T-helper 1 cell treated with Interleukin-12 subunit alpha and Interleukin-12 subunit beta and Interleukin-4 antibody, amounts not matched to agents 30 ng/mL and 1 ng/mL, for 36 hours (primary cell): ENCODE data around the gene GLCE. TPM values are rescaled to one million over a fixed set of nuclear protein-coding genes. Genes with fewer than 3 reads are reported as not detected.
"Not testable (repeated sequence)": the region's sequence is repeated elsewhere in the genome, so short reads cannot be mapped to it uniquely, and the experiment has no call there.

Experiments
- intact Hi-C: fragments of 100-400 bp; cut with micrococcal nuclease; formaldehyde crosslinking; loops from one replicate; pipeline ENCODE4 v1.15.1; 2024
- total RNA-seq: library from RNA; stranded (reverse); gene quantifications from 2 replicates; pipeline ENCODE4 v1.2.3, GENCODE V29; 2022

Gene GLCE
- total RNA-seq, 1 donor from 2014 or later: 2.6 TPM

- intact Hi-C loops: no loop called here
Observed at GRCh38 chr15:69135499-69135898, 24.9 kb upstream of the GLCE start.

DNA sequence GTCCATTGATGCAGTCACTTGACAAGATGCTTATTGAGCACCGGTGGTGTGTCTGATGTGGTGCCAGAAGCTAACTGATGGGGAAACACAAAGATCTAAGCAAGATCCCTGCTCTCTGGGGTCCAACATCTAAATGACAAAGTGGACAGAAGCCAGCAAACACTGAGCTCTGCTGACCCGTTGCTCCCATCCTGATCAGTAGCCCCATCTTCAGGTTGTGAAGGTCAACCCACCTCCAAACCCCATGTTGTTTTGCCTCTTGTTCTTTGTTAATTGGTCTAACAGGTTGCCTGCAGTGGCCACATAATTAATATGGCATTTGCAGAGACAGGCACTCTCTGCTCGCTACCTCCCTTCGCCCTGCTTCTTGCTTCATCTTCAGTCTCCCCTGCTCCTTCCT lies 21.5 kb upstream of the GLCE start:
- intact Hi-C loops: no loop called here

- intact Hi-C loops: no loop called here
Observed at GRCh38 chr15:69140306-69140705, 20.1 kb upstream of the GLCE start.

- intact Hi-C loops: no loop called here
Observed at GRCh38 chr15:69141286-69141701, 19.1 kb upstream of the GLCE start.

DNA sequence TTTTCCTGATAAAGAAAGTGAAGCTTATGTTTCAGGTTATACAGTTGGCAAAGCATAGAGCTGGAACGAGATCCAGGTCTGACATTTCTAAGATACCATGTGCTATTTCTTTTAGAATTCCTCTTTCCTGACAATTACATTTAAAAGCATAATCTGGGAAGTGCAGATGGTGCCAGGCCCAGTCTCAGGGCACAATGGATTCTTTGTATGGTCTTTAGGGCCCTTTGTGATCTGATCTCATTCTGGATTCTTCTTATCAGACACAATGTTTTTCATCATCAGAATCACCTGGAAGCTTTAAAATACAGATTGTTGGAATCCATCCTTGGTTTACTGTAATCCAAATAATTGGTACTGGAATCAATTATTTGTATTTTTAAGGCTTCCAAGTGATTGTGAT lies 18.6 kb upstream of the GLCE start:
- intact Hi-C loops: no loop called here

- intact Hi-C loops: no loop called here
Observed at GRCh38 chr15:69143756-69144436, 16.5 kb upstream of the GLCE start.

GRCh38 chr15:69144530-69144929 lies 15.9 kb upstream of the GLCE start:
- intact Hi-C loops: no loop called here

GRCh38 chr15:69145149-69145693 lies 15.2 kb upstream of the GLCE start:
- intact Hi-C loops: no loop called here

DNA sequence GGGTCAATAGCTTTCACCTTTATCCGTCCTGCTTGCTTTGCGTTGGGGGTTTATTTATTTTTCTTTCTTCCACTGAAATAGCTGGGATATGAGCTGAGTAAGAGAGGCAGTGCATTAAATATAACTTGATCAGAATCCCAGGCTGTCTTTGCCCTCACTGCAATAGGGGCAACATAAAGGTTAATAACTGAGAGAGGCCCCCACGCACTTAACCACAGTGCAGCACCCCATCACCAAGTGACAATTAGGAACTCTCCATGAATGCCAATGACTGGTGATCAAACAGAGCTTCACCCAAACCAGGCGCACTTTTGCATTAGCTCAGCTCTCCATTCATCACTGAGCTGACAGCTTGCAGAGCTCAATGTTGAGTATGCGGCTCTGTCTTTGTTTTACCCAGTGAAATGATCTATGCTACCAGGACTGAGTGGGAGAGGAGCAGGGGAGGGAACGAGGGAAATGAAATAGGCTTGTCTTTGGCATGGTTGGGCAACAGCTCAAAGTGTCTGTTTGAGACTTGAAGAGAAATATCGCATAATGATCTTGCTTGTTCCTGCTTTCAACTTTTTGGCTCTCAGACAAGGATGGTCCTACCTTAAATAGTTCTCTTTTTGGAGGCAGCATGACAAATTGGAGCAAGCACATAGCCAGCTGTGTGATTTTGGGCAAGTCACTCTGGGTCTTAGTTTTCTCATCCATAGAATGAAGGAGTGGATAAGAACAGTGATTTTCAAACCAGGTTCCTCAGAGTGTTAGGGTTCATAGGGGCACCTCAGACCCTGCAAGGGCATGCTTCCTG lies 14.5 kb upstream of the GLCE start:
- intact Hi-C loops: no loop called here

- intact Hi-C loops: no loop called here
Observed at GRCh38 chr15:69146724-69147435, 13.6 kb upstream of the GLCE start.

DNA sequence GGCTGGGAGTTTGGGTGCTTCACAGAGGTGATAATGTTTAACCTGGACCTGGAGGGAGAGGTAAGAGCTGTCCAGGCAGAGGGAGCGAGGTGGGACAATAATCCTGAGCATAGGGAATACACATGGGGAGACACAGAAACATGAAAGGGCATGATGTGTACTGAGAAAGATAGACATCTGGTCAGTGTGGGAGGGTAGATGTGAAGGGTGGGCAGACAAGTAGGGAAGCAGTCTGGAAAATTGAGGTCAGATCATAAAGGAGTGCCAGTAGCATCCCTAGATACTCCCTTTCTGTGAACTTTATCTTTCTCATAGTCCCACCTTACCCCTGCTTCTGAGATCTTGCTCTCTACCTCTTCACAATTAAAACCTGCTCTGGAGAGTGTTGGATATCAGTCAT lies 12.0 kb upstream of the GLCE start:
- intact Hi-C loops: no loop called here

DNA sequence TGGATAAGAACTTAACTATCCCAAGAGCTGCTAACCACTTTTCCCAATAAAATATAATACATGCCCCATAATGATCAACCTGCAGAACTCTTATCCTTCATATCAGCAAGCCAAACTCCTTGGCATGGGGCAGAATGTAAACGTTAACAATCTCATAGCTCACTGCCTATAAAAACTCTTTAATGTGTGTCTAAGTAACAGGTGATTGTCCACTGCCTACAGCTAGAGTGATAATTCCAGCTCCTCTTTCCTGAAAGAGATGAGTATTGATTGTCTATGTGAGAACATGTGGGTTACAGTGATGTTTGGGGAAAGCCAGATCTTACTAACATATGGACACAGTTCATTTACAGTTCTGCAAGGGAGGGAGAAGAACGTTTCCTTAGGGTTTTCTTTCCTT lies 11.3 kb upstream of the GLCE start:
- intact Hi-C loops: no loop called here

GRCh38 chr15:69149803-69150202 lies 10.6 kb upstream of the GLCE start:
- intact Hi-C loops: no loop called here

DNA sequence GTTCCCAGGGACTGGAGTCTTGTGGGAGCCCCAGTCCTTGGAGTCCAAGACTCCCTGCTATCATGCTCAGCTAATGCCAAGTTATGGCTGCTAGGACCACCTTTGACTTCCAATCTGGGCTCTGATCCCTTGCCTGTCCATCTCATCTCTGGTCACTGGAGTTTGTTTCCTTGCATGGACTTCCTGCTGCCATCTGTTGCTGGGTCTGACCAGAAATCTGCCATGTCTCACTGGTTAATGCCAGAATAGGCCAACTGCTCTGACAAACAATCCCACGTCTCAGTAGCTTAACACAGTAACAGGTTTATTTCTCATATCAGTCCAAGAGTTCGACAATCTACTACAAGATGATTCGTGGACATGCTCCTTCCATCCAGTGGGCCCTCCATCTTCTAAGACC lies 10.1 kb upstream of the GLCE start:
- intact Hi-C loops: no loop called here

- intact Hi-C loops: no loop called here
Observed at GRCh38 chr15:69150841-69151240, 9.6 kb upstream of the GLCE start.

- intact Hi-C loops: no loop called here
Observed at GRCh38 chr15:69153046-69153445, 7.4 kb upstream of the GLCE start.

- intact Hi-C loops: not testable (repeated sequence)
Observed at GRCh38 chr15:69153587-69153986, 6.8 kb upstream of the GLCE start.

DNA sequence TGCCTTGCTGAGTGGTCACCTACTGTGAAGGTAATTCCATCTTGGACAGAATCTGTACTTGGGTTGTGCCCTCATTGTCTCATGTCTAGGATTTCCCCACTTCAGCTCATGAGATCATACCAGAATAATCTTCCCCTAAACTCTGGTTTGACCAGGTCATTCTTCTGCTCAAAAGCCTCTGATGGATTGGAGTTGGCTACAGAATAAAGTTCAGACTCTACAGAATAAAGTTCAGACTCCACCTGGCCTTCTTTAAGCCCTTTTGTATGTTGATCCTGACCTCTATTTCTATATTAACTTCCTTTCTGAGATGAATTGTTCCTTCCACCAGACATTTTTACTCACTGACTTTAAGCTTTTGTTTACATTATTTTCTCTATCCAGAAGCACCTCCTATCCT lies 6.4 kb upstream of the GLCE start:
- intact Hi-C loops: no loop called here

DNA sequence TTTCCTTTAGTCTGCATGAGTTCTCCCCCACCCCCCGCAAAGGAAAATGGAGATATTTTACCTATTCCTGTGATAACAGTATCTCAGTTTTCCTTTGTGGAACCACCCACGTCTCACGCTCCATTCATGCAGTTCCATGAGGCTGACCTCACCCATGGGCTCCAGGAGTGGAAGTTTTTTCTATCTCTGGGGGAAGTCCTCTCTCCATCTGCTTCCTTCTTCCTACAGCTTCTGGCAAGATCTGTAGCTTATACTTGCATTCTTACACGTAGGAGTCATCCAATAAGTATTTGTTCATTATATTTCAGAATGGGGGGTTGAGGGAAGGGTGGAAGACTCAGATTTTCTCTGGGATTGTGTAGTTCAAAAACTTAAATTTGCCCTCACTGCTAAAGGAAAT lies 5.8 kb upstream of the GLCE start:
- intact Hi-C loops: no loop called here

GRCh38 chr15:69156736-69157381 lies 3.6 kb upstream of the GLCE start:
- intact Hi-C loops: no loop called here

- intact Hi-C loops: no loop called here
Observed at GRCh38 chr15:69158201-69158842, 2.1 kb upstream of the GLCE start.
